Measurements from ENCODE around the gene ANO9.

Gene ANO9

GRCh38 chr11:459511-460220, 17.9 kb upstream of the ANO9 start:
- DNase-seq (ENCODE audit: low spot score): no peak
- TF ChIP-seq CTCF (IDR thresholded peaks at IDR 0.05; ENCODE audit: extremely low read depth, insufficient read depth, missing control alignments): no peak
- in situ Hi-C loops (cut with MboI; ENCODE audit: low pct_unique_long_range_greater_than_20kb, low sequenced_read_pairs, unreplicated experiment): no loop called here

GRCh38 chr11:457111-457760, 15.4 kb upstream of the ANO9 start:
- no peak for TF ChIP-seq CTCF (IDR thresholded peaks at IDR 0.05; ENCODE audit: extremely low read depth, insufficient read depth, missing control alignments)
- no peak for DNase-seq (ENCODE audit: low spot score)
- in situ Hi-C loops (cut with MboI; ENCODE audit: low pct_unique_long_range_greater_than_20kb, low sequenced_read_pairs, unreplicated experiment): no loop called here

- DNase-seq (ENCODE audit: low spot score): peak; percentile 73
- TF ChIP-seq CTCF (IDR thresholded peaks at IDR 0.05; ENCODE audit: extremely low read depth, insufficient read depth, missing control alignments): no peak
- in situ Hi-C loops (cut with MboI; ENCODE audit: low pct_unique_long_range_greater_than_20kb, low sequenced_read_pairs, unreplicated experiment): no loop called here
Observed at GRCh38 chr11:456533-456932, 14.7 kb upstream of the ANO9 start.

DNA sequence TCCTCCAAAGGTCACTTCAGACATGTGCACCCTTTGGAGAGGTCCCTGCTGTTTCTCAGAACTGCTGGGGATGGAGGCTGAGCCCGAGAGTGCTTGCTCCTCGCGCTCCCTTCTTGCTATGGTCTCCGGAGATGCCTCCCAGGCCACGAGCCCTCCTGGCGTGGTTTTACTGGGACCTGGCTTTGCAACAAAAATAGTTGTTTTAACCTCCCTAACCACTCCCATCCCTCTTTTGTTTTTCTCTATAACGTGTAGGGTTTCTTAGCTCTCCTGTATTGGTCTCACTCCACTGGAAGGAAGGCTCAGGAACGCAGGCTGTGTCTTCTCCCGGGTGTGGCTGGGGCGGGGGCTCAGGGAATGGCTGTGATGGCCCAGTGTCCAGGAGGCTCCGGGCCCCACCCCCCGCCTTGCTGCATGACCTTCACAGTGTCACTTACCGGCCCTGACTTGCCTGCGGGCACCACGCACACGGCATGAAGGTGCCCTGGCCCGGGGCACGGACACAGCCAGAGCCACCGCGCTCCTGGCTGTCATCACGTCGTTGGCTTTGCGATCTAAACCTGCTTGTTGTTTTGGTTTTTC, 13.8 kb upstream of the ANO9 start:
- in situ Hi-C loops (cut with MboI; ENCODE audit: low pct_unique_long_range_greater_than_20kb, low sequenced_read_pairs, unreplicated experiment): no loop called here
- no peak for TF ChIP-seq CTCF (IDR thresholded peaks at IDR 0.05; ENCODE audit: extremely low read depth, insufficient read depth, missing control alignments)
- DNase-seq (ENCODE audit: low spot score): no peak

DNA sequence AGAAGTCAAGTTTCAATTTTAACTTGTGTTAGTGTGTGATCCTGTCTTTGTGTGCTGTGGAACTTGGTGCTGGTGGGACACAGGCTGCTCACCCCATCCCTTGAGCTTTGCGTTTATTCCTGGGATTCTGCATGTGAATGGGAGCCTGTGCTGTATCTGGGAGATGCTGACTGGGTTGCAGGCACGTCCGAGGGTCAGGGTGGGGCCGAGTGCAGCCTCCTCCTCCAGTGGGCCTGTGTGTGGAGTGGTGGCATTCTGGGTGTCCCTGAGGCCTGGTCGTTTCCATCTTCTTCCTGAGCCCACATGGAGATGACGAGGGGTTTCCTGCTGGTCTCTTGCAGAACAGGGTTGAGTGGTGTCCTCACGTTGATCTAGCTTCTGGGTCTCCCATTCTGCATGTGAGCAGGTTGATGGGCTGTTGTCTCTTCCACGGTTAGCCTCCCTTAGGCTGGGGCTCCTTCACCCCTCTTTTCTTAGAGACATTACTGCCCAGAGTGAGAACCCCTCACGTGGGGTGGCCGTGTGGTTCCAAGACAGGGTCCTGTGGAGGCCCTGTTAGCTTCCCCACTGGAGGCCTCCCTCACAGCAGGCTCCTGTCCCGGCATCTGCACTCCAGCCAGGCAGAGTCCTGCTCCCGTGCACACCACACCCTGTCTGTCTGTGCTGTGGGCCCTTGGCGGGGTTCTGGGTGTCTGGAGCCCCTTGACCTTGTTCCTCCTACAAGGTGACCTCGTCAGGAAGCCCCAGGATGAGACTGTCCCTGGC, 13.2 kb upstream of the ANO9 start:
- TF ChIP-seq CTCF (IDR thresholded peaks at IDR 0.05; ENCODE audit: extremely low read depth, insufficient read depth, missing control alignments): no peak
- in situ Hi-C loops (cut with MboI; ENCODE audit: low pct_unique_long_range_greater_than_20kb, low sequenced_read_pairs, unreplicated experiment): no loop called here
- no peak for DNase-seq (ENCODE audit: low spot score)

- in situ Hi-C loops (cut with MboI; ENCODE audit: low pct_unique_long_range_greater_than_20kb, low sequenced_read_pairs, unreplicated experiment): no loop called here
- DNase-seq (ENCODE audit: low spot score): no peak
- no peak for TF ChIP-seq CTCF (IDR thresholded peaks at IDR 0.05; ENCODE audit: extremely low read depth, insufficient read depth, missing control alignments)
Observed at GRCh38 chr11:454043-454442, 12.2 kb upstream of the ANO9 start.
